ENCODE data around the gene BTBD17.

BTBD17 gene

GRCh38 chr17:74386386-74386785 lies 24.7 kb upstream of the BTBD17 start:
- DNase-seq = peak; percentile 63 to 71

- no peak for DNase-seq
Measured at GRCh38 chr17:74385201-74385600, 23.5 kb upstream of the BTBD17 start.

DNA sequence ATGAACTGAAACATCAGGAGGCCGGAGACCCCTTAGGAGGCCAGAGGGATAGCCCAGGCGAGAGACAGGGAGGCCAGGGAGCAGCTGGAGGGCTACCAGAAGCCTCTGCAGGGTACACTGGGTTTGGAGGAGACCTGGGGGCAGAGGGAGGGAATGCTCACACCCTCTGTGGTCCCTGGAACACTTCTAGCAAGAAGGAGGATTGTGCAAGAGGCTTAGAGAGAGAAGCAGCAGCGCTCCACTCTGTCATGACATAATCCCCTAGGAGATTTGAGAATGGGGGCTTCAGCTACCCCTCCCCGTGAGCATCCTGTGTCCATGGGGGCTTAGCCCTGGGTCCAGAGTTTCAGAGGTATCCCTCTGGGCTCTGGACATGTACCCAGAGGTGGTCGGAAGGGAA lies 21.5 kb upstream of the BTBD17 start:
- DNase-seq = no peak

- no peak for DNase-seq
Measured at GRCh38 chr17:74380959-74381808, 19.5 kb upstream of the BTBD17 start.

- DNase-seq = no peak
Measured at GRCh38 chr17:74380086-74380958, 18.7 kb upstream of the BTBD17 start.

- peak; percentile 90 to 91 for DNase-seq
Measured at GRCh38 chr17:74379495-74380085, 17.9 kb upstream of the BTBD17 start.

DNA sequence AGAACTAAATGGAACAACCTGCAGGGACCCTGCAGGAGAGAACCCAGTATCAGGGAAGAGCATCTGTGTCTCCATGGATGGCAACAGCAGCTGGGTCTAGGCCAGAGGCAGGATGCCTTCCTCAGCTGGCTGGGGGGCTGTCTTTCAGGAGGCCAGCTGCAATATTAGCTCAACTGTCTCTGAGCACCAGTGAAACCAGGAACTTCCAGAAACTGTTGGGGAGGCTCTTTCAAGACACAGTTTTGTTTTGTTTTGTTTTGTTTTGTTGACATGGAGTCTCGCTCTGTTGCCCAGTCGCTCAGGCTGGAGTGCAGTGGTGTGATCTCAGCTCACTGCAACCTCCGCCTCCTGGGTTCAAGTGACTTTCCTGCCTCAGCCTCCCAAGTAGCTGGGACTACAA lies 13.2 kb upstream of the BTBD17 start:
- no peak for DNase-seq

- DNase-seq = no peak
Measured at GRCh38 chr17:74373838-74374606, 12.4 kb upstream of the BTBD17 start.

DNA sequence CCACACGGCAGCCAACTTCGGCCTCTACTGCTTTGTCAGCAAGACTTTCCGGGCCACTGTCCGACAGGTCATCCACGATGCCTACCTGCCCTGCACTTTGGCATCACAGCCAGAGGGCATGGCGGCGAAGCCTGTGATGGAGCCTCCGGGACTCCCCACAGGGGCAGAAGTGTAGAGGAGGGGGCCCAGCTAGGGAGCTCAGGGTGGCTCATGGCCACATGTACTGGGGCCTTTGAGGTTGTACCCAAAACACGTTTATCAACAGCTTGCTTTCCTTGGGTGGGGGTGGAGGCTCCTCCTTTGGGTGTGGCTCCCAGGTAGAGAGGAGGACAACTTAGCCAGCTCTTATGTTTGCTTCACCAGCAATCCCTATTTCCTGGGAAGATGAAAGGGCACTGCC lies 10.8 kb upstream of the BTBD17 start:
- no peak for DNase-seq

GRCh38 chr17:74371653-74372147 lies 10.0 kb upstream of the BTBD17 start:
- no peak for DNase-seq

GRCh38 chr17:74369665-74370490 lies 8.2 kb upstream of the BTBD17 start:
- DNase-seq = no peak

- peak; percentile 88 to 89 for DNase-seq
Measured at GRCh38 chr17:74369221-74369620, 7.6 kb upstream of the BTBD17 start.

- DNase-seq = peak; percentile 60 to 67
Measured at GRCh38 chr17:74368341-74369081, 6.8 kb upstream of the BTBD17 start.

DNA sequence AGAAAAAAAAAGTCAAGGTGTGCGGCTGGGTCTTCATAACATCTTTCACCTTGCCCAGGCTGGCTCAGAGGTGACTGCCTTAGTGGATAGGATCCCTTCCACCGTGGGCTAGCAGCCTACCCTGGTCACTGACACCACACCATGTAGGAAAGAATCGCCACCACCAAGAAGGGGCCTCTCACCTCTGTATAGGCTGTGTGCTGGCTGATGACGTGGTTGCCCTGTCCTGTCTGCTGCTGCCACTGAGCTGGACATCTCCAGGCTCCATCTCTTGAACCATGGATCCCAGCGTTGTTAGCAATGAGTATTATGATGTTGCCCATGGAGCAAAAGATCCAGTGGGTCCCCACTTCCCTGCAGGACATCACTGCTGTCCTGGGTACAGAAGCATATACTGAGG lies 5.5 kb upstream of the BTBD17 start, which contains the start of gene GPR142:
TSS of gene GPR142 (plus strand) at position 301 of the 400 bp plus-strand sequence. CDS start 2,035 bp downstream, outside the sequence.
- no peak for DNase-seq

GRCh38 chr17:74362810-74363498 lies 1.3 kb upstream of the BTBD17 start:
- DNase-seq = no peak

DNA sequence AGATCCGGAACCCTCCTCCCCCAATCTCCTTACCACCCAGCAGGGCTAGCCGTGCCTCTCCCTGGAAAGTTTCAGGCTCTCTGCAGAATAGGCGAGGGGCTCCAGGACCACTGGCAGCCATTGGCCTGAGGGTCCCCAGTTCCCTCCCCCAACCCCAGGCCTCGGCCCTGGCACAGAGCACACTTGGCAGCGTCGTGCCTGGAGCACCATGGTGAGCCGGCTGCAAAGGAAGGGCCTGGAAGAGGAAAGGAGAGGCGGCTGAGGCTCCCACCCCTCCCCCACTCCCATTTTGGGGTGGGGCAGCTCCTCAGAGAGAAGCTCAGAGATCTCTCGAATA lies 369 bp upstream of the BTBD17 start:
- no peak for DNase-seq

DNA sequence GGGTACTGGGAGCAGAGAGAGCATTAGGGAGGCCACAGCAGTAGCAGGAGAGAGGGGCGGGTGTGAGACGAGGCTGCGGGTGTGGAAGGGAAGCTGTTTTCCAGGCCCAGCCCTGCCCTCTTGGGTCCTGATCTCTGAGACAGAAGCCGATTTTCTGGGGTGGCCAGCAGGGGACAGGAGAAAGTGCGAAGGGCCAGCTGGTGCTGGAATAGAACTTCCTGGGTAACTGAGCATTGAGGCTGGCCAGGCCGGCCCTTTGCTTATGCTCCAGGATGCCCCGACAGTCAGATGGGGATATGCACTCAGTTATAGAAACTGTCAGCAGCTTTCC lies 804 bp downstream of the BTBD17 start:
- DNase-seq = no peak

GRCh38 chr17:74359916-74360315 lies 1.8 kb downstream of the BTBD17 start:
- DNase-seq = no peak

GRCh38 chr17:74358697-74359096 lies 3.0 kb downstream of the BTBD17 start:
- DNase-seq = no peak

DNA sequence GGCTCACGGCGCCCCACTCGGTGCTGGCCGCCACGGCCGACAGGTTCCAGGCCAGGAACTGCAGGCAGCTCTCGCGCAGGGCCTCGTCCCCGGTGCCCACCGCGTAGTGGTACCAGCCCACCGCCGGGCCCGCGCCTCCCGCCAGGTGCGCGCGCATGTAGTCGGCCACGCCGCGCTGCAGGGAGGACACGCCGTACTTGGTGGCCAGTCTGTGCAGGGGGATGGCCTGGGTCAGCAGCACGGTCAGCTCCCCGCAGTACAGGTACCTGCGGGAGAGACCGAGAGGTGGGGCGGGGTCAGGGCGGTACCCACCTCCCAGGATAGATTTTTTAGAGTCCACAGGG lies 4.2 kb downstream of the BTBD17 start:
- no peak for DNase-seq
